HG02852 (cell line): Measurements from ENCODE around the gene SHISA5.
"Not testable (repeated sequence)": the region's sequence is repeated elsewhere in the genome, so short reads cannot be mapped to it uniquely, and the experiment has no call there.

ENCODE experiments used
- ATAC-seq: cut with Tn5 transposase; IDR thresholded peaks from one replicate; pipeline ENCODE4 v1.9.1; 2021; ENCODE audit warnings: mild to moderate bottlenecking, moderate library complexity; ENCODE audit not compliant: unreplicated experiment

The SHISA5 gene

GRCh38 chr3:48521635-48522034 is 17.7 kb upstream of the SHISA5 start:
- ATAC-seq: no peak

GRCh38 chr3:48519277-48519643 is 15.3 kb upstream of the SHISA5 start:
- no peak for ATAC-seq

GRCh38 chr3:48518638-48519276 is 14.8 kb upstream of the SHISA5 start:
- no peak for ATAC-seq

- no peak for ATAC-seq
Measured at GRCh38 chr3:48518069-48518468, 14.1 kb upstream of the SHISA5 start.

GRCh38 chr3:48516571-48516970 is 12.6 kb upstream of the SHISA5 start:
- ATAC-seq: no peak

DNA sequence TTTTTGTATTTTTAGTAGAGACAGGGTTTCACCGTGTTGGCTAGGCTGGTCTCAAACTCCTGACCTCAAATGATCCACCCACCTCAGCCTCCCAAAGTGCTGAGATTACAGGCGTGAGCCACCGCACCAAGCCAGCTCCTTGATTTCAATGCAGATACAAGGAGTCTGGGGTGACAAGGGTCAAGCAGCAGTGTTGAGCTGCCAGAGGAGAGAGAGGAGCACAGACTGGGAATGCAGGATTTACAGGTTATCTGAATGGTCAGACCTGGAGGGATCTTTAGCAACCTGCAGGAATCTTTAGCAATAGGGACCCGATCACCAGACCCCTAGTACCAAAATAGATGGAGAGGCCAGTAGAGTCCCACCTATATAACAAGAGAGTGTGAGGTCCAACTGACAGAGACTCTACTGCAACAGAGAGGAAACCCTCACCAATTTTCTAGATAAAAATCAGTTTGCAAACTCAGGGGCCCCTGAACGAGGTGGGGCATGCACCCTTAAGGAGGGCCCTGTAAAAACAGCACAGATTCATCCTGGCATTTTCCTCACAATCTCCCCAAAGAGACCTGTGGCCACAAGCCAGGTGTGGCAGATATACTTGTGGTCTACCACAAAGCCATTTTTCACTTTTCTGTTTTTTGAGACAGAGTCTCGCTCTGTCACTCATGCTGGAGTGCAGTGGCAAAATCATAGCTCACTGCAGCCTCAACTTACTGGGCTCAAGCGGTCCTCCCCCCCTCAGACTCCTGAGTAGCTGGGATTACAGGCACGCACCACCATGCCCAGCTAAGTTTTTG is 10.7 kb upstream of the SHISA5 start:
- no peak for ATAC-seq

DNA sequence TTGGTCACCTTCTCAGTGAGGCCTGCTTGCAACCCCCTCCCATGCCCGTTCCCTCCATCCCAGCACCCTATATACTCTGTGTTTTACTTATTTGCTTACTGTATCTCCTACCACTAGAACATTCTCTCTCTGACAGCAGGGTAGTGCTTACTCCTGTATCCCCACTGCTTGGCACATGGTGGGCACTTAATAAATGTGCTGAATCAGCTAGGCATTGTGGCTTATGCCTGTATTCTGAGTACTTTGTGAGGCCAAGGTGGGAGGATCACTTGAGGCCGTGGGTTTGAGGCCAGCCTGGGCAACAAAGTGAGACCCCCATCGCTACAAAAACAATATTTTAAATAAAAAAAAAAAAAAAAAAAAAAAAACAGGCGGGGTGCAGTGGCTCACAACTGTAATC is 7.6 kb upstream of the SHISA5 start:
- ATAC-seq: no peak

- ATAC-seq: no peak
Measured at GRCh38 chr3:48507256-48508061, 3.5 kb upstream of the SHISA5 start.

DNA sequence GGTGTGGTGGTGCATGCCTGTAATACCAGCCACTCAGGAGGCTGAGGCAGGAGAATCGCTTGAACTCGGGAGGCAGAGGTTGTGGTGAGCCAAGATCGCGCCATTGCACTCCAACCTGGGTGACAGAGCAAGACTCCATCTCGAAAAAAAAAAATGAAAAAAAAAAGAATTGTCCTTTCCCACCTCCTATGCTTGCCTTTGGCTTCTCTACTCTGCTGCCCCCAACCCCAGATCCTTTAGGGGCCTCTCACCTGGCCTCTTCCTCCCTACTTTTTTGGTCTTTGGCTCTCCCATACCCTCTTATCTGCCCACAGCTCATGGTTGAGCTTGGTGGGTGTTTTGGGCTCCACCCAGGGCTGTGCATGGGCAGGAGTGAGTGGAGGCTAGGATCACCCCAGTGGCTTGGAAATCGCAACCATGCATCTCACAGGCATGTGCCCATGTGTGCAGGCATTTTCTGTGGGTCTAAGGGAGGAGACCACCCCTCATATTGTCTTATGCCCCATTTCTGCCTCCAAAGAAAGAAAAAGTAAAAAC is 2.1 kb upstream of the SHISA5 start:
- ATAC-seq: no peak

GRCh38 chr3:48505146-48505545 is 1.2 kb upstream of the SHISA5 start:
- no peak for ATAC-seq

DNA sequence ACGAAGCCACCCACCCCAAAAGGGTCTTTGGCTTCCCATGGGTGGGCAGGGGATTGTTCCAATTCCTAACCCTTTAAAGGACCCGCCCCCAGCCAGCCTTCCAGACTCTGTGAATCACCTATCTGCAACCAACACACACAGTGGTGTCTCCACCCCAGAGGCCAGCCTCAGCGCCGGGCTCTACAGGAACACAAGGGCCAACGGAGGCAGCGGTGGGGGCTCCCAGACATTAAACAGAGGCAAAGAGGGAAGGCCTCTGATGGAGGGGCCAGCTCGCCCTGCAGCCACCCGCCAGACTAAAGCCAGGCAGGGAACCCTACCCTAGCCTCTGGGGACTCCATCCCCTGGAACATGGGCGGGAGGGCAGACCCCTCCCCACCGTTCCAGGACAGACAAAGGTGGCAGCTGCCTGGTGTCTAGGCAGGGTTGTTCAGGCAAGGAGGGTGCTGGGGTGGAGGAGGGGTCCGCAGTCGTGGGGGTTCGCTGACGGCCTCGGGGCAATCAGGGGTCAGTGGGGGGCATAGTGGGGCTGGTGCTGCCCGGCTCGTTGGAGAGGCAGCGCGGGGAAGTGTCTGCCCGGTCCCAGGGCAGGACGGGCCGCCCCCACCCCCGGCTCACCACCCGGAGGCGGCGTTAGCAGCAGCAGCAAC is 448 bp downstream of the SHISA5 start:
- ATAC-seq: no peak

- no peak for ATAC-seq
Measured at GRCh38 chr3:48502728-48503168, 1.2 kb downstream of the SHISA5 start.

- ATAC-seq: no peak
Measured at GRCh38 chr3:48502121-48502520, 1.9 kb downstream of the SHISA5 start.

DNA sequence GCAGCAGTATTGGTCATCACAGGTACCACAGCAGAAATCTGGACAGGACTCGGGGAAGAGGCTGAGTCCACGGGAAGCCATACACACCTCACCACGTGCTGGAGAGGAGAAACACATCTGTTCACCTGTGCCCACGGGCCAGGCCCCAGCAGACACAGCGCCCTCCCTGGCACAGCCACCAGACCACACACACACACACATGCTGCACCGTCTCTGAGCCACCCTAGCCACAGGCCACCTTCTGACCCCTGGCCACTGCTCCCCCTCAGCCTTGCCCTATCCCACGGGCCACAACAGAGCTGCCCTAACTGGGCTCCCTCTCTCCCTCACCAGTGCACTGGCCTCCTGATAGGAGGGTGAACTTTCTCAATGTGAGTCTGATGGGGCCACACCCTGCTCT is 2.8 kb downstream of the SHISA5 start:
- no peak for ATAC-seq

- ATAC-seq: no peak
Measured at GRCh38 chr3:48500656-48501055, 3.3 kb downstream of the SHISA5 start.

GRCh38 chr3:48493203-48493501 is 10.8 kb downstream of the SHISA5 start:
- no peak for ATAC-seq

DNA sequence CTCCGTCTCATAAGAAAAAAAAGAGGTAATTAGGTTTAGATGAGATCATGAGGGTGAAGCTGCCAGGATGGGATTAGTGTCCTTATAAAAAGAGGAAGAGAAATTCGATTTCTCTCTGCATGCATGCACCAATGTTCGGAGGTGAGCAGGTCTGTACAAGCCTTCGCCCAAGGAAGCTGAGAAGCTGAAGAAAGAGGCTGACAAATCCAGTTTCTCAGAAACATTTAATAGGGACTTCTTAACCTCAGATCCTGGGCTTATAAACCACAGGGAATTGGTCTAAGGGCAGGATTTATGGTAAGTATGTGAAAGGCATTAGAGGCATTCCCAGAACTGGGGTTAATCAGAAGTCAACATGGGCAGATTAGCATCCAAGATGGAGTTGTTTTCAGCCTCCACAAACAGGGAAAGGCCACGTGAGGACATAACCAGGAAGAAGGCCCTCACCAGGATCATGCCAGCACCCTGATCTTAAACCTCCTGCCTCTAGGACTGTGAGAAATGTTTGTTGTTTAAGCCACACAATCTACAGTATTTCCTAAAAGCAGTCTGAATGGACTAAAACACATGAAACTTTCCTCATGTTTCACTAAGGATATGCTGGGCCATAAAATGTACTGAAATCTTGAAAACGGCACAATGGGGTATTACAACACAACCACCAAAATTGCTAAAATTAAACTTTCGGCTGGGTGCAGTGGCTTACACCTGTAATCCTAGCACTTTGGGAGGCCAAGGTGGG is 11.3 kb downstream of the SHISA5 start:
- no peak for ATAC-seq

DNA sequence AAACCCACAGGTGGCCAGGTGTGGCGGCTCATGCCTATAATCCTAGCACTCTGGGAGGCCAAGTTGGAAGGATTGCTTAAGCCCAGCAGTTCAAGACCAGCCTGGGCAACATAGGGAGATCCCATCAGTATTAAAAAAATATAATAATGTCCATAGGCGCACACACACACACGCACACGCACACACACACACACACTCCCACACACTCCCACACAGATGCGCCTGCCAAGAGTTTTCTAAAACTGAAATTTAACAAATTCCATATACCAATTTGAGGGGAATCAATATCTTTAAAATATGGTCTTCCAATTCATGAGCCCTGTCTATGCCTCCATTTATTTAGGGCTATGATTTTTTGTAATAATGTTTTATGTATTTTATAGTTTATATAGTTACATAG is 17.0 kb downstream of the SHISA5 start:
- no peak for ATAC-seq

DNA sequence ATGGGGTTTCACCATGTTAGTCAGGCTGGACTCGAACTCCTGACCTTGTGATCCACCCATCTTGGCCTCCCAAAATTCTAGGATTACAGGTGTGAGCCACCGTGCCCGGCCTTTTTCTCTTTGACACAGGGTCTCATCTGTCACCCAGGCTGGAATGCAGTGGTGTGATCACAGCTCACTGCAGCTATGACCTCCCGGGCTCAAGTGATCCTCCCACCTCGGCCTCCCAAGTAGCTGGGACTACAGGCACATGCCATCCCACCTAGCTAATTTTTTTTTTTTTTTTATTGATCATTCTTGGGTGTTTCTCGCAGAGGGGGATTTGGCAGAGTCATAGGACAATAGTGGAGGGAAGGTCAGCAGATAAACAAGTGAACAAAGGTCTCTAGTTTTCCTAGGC is 21.2 kb downstream of the SHISA5 start:
- ATAC-seq: not testable (repeated sequence)

GRCh38 chr3:48480891-48481290 is 23.1 kb downstream of the SHISA5 start:
- ATAC-seq: not testable (repeated sequence)
